HG02884 (cell line): ENCODE measurements around the gene ST8SIA6.
A peak's percentile ranks its signal among the peaks of the same experiment; 100 is the strongest.
"Not testable (repeated sequence)": the region's sequence is repeated elsewhere in the genome, so short reads cannot be mapped to it uniquely, and the experiment has no call there.

Experiments used
- ATAC-seq: cut with Tn5 transposase; IDR thresholded peaks from one replicate; pipeline ENCODE4 v1.9.1; 2021; ENCODE audit warnings: mild to moderate bottlenecking, moderate library complexity; ENCODE audit not compliant: unreplicated experiment

Gene ST8SIA6

DNA sequence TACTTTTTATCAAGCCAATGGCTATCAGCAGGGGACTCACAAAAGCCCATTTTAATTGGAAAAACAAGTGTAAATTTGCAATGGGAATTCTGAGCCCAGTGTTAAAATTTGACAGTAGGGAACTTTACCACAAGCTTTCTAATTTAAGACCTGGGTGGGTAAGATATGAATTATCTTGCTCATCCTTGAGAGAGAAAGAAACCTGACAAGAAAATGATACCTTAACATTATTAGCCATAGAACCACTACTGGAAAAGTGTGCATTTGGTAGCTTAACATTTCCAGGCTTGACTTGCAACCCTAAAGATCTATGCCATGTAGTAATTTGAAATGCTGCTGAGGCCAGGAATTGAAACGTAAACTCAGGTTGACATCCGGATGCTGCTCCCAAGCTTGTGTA is 2.7 kb upstream of the ST8SIA6 start:
- no peak for ATAC-seq

DNA sequence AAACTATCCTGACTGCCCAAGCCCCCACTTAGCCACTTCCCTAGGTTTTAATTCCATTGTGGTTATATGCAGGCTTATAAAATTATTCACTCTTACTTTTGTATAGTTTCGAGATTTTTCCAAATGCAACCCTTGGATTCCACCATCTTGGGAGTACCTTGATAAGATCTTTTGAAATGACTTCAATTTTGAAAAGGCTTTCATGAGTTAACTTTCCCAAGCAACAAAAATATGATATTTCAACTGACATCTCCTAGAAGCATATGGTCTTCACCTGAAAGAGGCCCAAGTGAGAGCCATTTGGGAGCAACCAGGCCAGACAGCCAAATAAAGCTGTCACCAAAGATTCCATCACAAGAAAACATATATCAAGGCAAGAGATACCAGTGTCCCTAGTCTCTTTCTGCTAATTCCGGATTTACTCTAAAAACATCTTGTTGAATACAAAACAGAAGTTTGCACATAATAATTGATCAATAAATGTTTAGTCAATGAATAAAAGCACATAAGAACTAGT is 1.7 kb upstream of the ST8SIA6 start:
- ATAC-seq = no peak

- no peak for ATAC-seq
These were observed 673 bp upstream of the ST8SIA6 start for GRCh38 chr10:17455015-17455520.

DNA sequence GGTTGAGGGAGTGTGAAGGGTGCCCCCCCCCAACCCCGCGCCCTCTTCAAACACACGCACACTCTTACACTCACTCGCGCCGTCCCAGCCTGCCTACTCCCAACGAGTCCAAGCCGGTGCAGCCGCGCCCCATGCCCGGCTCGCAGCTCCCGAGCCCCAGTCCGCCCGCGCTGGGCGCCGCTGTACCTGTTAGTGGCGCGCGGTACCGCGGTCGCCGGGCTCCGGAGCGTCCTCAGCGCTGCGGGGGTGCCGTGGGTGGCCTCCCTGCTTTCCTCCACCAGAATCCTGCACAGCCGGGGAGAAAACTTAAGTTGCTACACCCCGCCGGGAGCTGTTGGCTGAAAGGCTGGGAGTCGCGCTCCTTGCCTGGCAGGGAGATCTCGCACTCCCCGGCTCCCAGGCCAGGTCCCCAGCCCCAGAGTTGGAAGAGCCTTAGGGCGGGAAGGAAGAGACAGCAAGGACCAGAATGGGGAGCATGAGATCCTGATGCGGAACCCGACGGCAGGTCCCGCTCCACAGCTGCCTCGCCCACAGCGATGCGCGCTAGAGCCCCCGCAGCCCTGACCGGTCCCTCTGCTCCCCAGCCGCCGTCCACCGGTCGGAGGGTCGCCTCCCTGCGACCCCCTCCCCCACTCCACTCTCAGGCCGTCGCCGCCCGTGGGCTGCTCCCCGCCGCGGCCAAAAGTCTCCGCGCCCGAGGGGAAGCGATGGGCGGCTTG is 863 bp downstream of the ST8SIA6 start:
- no peak for ATAC-seq

- no peak for ATAC-seq
These were observed 1.4 kb downstream of the ST8SIA6 start for GRCh38 chr10:17453035-17453372.

GRCh38 chr10:17452060-17452841 is 2.1 kb downstream of the ST8SIA6 start:
- no peak for ATAC-seq

GRCh38 chr10:17450024-17450423 is 4.4 kb downstream of the ST8SIA6 start:
- ATAC-seq = no peak

- ATAC-seq = no peak
These were observed 8.9 kb downstream of the ST8SIA6 start for GRCh38 chr10:17445400-17445998.

- no peak for ATAC-seq
These were observed 10.0 kb downstream of the ST8SIA6 start for GRCh38 chr10:17444388-17444714.

DNA sequence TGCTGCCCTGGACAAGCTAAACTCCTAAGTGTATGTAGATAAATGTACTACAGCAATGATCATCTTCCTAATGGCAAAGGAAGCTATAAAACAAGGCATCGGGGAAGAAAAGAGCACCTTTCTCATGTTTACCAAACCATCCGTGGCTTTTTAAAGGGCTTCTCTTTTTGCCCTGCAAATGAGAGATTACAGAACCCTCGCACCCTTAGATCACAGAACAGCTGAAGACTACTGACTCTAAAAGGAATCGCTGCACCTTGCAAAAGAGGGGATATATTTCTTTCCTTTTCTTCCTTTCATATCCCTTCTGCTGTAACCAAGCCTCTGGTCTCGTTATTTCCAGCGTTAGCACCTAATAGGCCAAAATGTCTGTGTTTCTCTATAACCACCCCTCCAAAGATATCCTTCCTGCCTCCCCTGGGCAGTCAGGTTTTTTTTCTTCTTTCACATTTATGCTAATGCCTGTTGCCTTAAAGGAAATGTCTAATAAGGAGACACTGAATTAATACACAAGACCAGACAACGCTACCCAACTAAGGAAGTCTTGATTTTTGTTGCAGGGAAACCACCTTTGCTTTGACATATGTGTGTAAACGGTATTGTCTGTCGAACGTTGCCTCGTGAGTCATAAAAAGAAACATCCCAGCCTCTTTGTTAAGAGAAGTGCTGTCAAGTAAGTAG is 10.5 kb downstream of the ST8SIA6 start:
- peak; percentile 98 for ATAC-seq

- ATAC-seq = no peak
These were observed 15.8 kb downstream of the ST8SIA6 start for GRCh38 chr10:17438583-17438982.

DNA sequence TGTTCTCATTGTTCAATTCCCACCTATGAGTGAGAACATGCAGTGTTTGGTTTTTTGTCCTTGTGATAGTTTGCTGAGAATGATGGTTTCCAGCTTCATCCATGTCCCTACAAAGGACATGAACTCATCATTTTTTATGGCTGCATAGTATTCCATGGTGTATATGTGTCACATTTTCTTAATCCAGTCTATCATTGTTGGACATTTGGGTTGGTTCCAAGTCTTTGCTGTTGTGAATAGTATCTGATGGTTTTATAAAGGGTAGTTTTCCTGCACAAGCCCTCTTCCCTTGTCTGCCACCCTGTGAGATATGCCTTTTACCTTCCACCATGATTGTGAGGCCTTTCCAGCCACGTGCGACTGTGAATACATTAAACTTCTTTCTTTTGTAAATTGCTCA is 17.8 kb downstream of the ST8SIA6 start:
- not testable (repeated sequence) for ATAC-seq

DNA sequence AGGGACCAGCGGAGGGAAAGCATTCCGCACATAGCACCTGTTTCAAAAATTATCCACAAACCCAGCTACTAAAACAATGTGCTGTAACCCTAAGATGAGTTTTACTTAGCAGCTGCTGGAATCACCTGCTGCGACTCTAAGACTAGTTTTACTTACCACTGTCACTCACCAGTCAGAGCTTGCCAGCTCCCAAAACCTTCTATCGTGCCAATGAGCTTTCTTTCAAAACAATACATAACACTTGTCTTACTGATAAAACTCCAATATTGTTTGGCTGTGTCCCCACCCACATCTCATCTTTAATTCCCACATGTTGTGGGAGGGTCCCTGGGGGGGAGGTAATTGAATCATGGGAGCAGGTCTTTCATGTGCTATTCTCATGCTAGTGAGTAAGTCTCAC is 18.4 kb downstream of the ST8SIA6 start:
- no peak for ATAC-seq

DNA sequence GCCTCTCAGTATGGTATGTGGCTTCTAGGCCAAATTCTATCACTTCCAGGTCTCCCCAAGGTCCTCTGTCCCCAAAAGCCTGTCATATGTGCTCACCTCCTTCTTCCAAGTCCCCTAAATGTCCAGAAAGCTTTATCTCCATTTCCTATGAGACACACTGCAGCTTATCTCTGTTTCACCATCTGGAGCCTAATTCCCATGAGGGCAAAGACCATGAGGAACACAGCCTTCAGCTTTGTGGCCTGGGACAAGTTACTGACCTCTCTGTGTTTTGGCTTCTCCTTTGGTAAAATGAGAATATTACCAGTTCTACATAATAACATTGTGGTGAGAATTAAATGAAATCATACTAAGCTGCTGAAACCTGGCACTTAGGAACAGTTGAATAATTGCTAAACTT is 19.2 kb downstream of the ST8SIA6 start:
- no peak for ATAC-seq

DNA sequence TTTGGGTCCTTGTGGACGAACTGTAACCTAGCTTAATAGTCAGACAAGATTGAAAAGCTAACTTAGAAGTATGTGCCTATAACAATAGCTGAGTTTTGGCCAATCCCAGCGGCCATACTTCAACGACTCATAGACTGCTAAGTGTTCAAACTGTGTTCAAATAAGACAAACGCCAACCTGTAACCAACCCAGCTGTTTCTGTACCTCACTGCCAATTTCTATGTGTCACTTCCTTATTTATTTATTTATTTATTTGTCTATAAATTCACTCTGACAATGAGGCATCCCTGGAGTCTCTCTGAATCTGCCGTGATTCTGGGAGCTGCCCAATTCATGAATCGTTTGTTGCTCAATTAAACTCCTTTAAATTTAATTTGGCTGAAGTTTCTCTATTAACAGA is 21.7 kb downstream of the ST8SIA6 start:
- no peak for ATAC-seq

DNA sequence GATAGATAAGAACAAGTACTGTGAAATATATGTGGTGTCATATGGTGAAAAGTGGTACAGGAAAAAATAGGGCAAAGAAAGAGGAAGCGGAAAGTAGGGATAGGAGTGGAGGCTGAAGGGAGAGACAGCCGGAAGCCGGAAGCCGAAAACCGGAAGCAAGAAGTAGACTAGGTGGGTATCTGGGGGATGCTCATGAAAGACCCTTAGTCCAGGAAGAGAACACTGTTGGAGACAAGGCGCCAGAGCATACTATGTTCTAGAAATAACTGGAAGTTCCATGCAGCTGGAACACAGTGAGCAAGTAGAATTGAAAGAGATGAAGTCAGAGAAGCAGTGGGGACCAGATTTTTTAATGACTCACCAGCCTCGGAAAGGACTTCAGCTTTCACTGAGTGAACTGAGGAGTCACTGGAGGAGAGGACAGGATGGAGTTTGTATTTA is 22.5 kb downstream of the ST8SIA6 start:
- no peak for ATAC-seq

DNA sequence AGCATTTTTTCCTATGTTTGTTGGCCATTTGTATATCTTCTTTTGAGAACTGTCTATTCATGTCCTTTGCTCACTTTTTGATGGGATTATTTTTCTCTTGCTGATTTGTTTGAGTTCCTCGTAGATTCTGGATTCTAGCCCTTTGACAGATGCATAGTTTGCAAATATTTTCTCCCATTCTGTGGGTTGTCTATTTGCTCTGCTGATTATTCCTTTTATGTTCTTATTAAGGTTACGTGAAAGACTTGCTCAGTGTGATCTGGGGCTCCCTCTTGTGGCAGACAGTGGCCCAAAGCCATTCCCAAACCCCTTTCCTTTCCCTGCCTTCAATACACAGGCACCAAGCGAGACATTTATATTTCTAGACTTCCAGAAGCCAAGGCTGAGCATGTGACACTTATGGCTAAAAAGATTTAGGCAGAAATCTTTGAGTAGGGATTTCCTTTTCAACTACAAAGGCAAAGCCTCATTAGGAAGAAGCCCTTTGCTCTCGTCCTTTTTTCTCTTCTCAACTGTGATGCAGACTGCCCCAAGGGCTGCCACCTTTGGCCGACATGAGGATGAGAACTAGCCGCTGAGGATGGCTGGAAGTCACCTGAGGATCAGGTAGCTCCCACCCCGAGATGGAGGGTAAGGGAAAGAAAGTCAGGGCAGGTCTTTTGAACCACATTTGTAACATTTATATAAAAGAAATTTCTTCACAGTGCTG is 23.6 kb downstream of the ST8SIA6 start:
- ATAC-seq = no peak

DNA sequence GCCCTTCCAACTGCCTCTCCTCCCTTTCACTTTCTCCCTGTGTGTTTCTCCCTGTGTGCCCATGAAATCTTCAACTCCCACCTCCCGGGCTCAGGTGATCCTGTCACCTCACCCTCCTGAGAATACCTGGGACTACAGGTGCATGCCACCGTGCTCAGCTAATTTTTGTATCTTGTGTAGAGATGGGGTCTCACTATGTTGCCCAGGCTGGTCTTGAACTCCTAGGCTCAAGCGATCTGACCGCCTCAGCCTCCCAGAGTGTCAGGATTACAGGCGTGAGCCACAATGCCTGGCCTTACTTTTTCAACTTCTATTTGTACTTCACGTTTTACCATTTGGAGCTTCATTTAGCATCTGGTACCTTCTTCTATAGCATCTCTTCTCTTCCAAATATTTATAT is 24.9 kb downstream of the ST8SIA6 start:
- ATAC-seq = no peak

DNA sequence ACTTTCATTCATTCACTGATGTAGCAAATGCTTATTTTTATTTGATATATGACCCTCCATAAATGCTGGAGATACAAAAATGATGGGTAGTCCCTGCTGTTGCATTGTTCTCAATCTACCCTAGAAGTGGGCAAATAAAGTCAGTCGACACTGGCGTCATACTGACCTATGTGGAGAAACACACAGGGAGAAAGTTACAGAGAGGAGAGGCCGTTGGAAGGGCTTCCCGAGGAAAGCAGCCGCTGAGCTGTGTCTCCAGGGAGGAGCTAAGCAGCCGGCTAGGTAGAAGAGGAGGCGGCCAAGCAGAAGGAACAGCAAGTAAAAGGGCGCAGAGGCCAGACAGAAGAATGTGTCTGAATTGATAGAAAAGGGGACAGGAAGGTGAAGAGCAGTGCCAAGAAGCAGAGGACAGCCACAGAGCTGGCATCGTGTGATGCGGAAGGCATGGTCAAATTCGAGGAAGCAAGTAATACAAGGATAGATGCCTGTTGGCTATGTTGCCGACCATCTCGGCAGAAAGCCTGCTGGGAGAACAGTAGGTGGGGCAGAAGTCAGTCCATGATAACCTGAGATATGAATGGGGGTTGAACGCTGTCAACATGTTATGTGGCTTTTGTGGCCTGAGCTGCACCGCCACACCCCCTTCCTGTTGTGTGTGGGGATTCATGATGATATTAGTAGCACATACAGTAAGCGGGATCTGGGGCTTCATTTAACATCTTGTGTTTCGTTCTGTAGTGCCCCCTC is 25.9 kb downstream of the ST8SIA6 start:
- peak; percentile 58 for ATAC-seq
